ENCODE measurements around the gene CYP2C18. TPM values are rescaled to one million over a fixed set of nuclear protein-coding genes. Genes with fewer than 3 reads are reported as not detected.

The CYP2C18 gene
- total RNA-seq, 1 experiment from 2014 or later = 0.17 TPM

Other genes starting within 250 kb of the CYP2C18 start
- 134 TPM for gene HELLS, start 137.9 kb upstream of the CYP2C18 start, total RNA-seq (2021; ENCODE audit: unreplicated experiment)
- not detected for gene CYP2C19, start 79.0 kb downstream of the CYP2C18 start, total RNA-seq (2021; ENCODE audit: unreplicated experiment)